Measurements from ENCODE around the gene ARHGAP26.

ARHGAP26 gene

GRCh38 chr5:142881076-142881783 lies 111.1 kb downstream of the ARHGAP26 start:
- no peak for DNase-seq

- DNase-seq = no peak
Measured at GRCh38 chr5:142881784-142882126, 111.6 kb downstream of the ARHGAP26 start.

- no peak for DNase-seq
Measured at GRCh38 chr5:142883025-142883424, 112.8 kb downstream of the ARHGAP26 start.

GRCh38 chr5:142883438-142883837 lies 113.3 kb downstream of the ARHGAP26 start:
- no peak for DNase-seq

- DNase-seq = no peak
Measured at GRCh38 chr5:142884029-142884428, 113.9 kb downstream of the ARHGAP26 start.

- DNase-seq = no peak
Measured at GRCh38 chr5:142886211-142886610, 116.0 kb downstream of the ARHGAP26 start.

- no peak for DNase-seq
Measured at GRCh38 chr5:142886956-142887355, 116.8 kb downstream of the ARHGAP26 start.

- DNase-seq = peak; percentile 48
Measured at GRCh38 chr5:142888469-142889085, 118.4 kb downstream of the ARHGAP26 start.

GRCh38 chr5:142892021-142892420 lies 121.8 kb downstream of the ARHGAP26 start:
- no peak for DNase-seq

GRCh38 chr5:142894315-142894714 lies 124.1 kb downstream of the ARHGAP26 start:
- no peak for DNase-seq

- DNase-seq = no peak
Measured at GRCh38 chr5:142894749-142895148, 124.6 kb downstream of the ARHGAP26 start.

- DNase-seq = no peak
Measured at GRCh38 chr5:142896325-142897007, 126.3 kb downstream of the ARHGAP26 start.

- no peak for DNase-seq
Measured at GRCh38 chr5:142897328-142897727, 127.2 kb downstream of the ARHGAP26 start.

GRCh38 chr5:142900927-142901326 lies 130.8 kb downstream of the ARHGAP26 start:
- no peak for DNase-seq

GRCh38 chr5:142901476-142902185 lies 131.5 kb downstream of the ARHGAP26 start:
- DNase-seq = no peak

- no peak for DNase-seq
Measured at GRCh38 chr5:142902186-142902965, 132.2 kb downstream of the ARHGAP26 start.

- DNase-seq = no peak
Measured at GRCh38 chr5:142904416-142904815, 134.2 kb downstream of the ARHGAP26 start.

- no peak for DNase-seq
Measured at GRCh38 chr5:142905348-142905747, 135.2 kb downstream of the ARHGAP26 start.

GRCh38 chr5:142906863-142907671 lies 136.9 kb downstream of the ARHGAP26 start:
- DNase-seq = peak; percentile 11

GRCh38 chr5:142908659-142909058 lies 138.5 kb downstream of the ARHGAP26 start:
- no peak for DNase-seq

- DNase-seq = no peak
Measured at GRCh38 chr5:142910128-142910527, 140.0 kb downstream of the ARHGAP26 start.

GRCh38 chr5:142911170-142911569 lies 141.0 kb downstream of the ARHGAP26 start:
- no peak for DNase-seq

Data from NCI-H1694 (cell line).